CD14-positive monocyte (primary cell): ENCODE measurements around the gene IMMP2L. TPM values are rescaled to one million over a fixed set of nuclear protein-coding genes. Genes with fewer than 3 reads are reported as not detected.

ENCODE experiments used
- DNase-seq, 3 donors: peaks; one replicate each; pipeline ENCODE4 v3.0.0-alpha.2; 2011 to 2022
- H2AFZ ChIP-seq: 2 replicates; pipeline ENCODE4 v1.6.0; 2012; ENCODE audit warnings: mild to moderate bottlenecking, low read depth, low read length, inconsistent platforms; ENCODE audit not compliant: insufficient read depth, poor library complexity, severe bottlenecking
- H3K27ac ChIP-seq, 2 donors: 1 replicate in 1 of 2; 2 replicates in 1 of 2; pipeline ENCODE4 v1.5.1; 2012 to 2013; ENCODE audit warnings: low read length in 2 of 2, control low read depth in 1 of 2, inconsistent platforms in 1 of 2, low read depth in 1 of 2, mild to moderate bottlenecking in 1 of 2
- H3K27me3 ChIP-seq, 2 donors: one replicate each; pipeline versions ENCODE4 v1.6.0 to v1.6.1; 2011 to 2013; ENCODE audit warnings: low read length in 2 of 2; ENCODE audit not compliant: control insufficient read depth in 2 of 2, insufficient read depth in 2 of 2
- H3K36me3 ChIP-seq, 2 donors: replicated peaks in 1 of 2; 1 replicate in 1 of 2; 2 replicates in 1 of 2; pipeline versions ENCODE4 v1.5.1 to v1.6.1; 2012 to 2013; ENCODE audit warnings: low read length in 2 of 2, control low read depth in 1 of 2, inconsistent platforms in 1 of 2, mild to moderate bottlenecking in 1 of 2; ENCODE audit not compliant: insufficient read depth in 2 of 2, control insufficient read depth in 1 of 2
- H3K4me1 ChIP-seq, 2 donors: 1 replicate in 1 of 2; 2 replicates in 1 of 2; pipeline versions ENCODE4 v1.5.1 to v1.6.1; 2012 to 2013; ENCODE audit warnings: low read length in 2 of 2, control low read depth in 1 of 2, inconsistent platforms in 1 of 2, mild to moderate bottlenecking in 1 of 2, moderate library complexity in 1 of 2; ENCODE audit not compliant: insufficient read depth in 2 of 2, control insufficient read depth in 1 of 2
- H3K4me2 ChIP-seq: replicated peaks from 2 replicates; pipeline ENCODE3; 2012; ENCODE audit warnings: low read length, moderate library complexity, mild to moderate bottlenecking; ENCODE audit not compliant: poor library complexity, severe bottlenecking; ENCODE audit errors: extremely low read depth
- H3K4me3 ChIP-seq, 3 experiments: fragments of 200-600 bp in 1 of 3; sonication (generic) in 1 of 3; replicated peaks in 1 of 3; 1 replicate in 2 of 3; 2 replicates in 1 of 3; pipeline ENCODE4 v1.5.1; 2011 to 2013; ENCODE audit warnings: low read length in 3 of 3, mild to moderate bottlenecking in 3 of 3, control low read depth in 2 of 3, low read depth in 2 of 3, inconsistent platforms in 1 of 3, moderate library complexity in 1 of 3
- H3K79me2 ChIP-seq: 2 replicates; pipeline ENCODE4 v1.6.0; 2012; ENCODE audit warnings: mild to moderate bottlenecking, control low read depth, inconsistent platforms, low read length, moderate library complexity; ENCODE audit not compliant: insufficient read depth
- H3K9ac ChIP-seq: 2 replicates; pipeline ENCODE4 v1.6.0; 2017; ENCODE audit warnings: low read length, mild to moderate bottlenecking; ENCODE audit not compliant: insufficient read depth, poor library complexity, severe bottlenecking
- H3K9me3 ChIP-seq, 2 donors: replicated peaks in 1 of 2; 1 replicate in 1 of 2; 2 replicates in 1 of 2; pipeline versions ENCODE4 v1.5.1 to v1.6.1; 2012 to 2013; ENCODE audit warnings: low read length in 2 of 2, control low read depth in 1 of 2; ENCODE audit not compliant: control insufficient read depth in 1 of 2, insufficient read depth in 1 of 2
- H4K20me1 ChIP-seq: 2 replicates; pipeline ENCODE4 v1.6.0; 2012; ENCODE audit warnings: mild to moderate bottlenecking, low read length, control low read depth, moderate library complexity; ENCODE audit not compliant: insufficient read depth
- H3K27ac Mint-ChIP-seq, 7 donors: one replicate each; pipeline ENCODE4 v1.8.0; 2020; ENCODE audit warnings: mild to moderate bottlenecking in 7 of 7, mixed read lengths in 7 of 7, moderate library complexity in 6 of 7, inconsistent platforms in 2 of 7
- H3K27me3 Mint-ChIP-seq, 3 donors: one replicate each; pipeline ENCODE4 v1.8.0; 2021 to 2022; ENCODE audit warnings: low read depth in 3 of 3, mild to moderate bottlenecking in 3 of 3, mixed read lengths in 3 of 3, moderate library complexity in 3 of 3, inconsistent platforms in 1 of 3
- H3K36me3 Mint-ChIP-seq, 2 donors: one replicate each; pipeline ENCODE4 v1.8.0; 2020; ENCODE audit warnings: mixed read lengths in 2 of 2, inconsistent platforms in 1 of 2, mild to moderate bottlenecking in 1 of 2
- H3K4me1 Mint-ChIP-seq: one replicate; pipeline ENCODE4 v1.8.0; 2020; ENCODE audit warnings: mild to moderate bottlenecking, mixed read lengths
- H3K4me3 Mint-ChIP-seq, 2 donors: one replicate each; pipeline ENCODE4 v1.8.0; 2020; ENCODE audit warnings: mild to moderate bottlenecking in 2 of 2, mixed read lengths in 2 of 2, moderate library complexity in 1 of 2
- H3K9me3 Mint-ChIP-seq, 7 donors: one replicate each; pipeline ENCODE4 v1.8.0; 2020 to 2022; ENCODE audit warnings: mixed read lengths in 7 of 7, mild to moderate bottlenecking in 6 of 7, moderate library complexity in 6 of 7, inconsistent platforms in 2 of 7
- WGBS: methylation state at CpG from one replicate; pipeline ENCODE4 v1.1.5; 2013; ENCODE audit warnings: missing lambda C conversion rate; ENCODE audit not compliant: insufficient coverage; 5-methylcytosine and 5-hydroxymethylcytosine counted together
- intact Hi-C, 2 donors: fragments of 100-400 bp; cut with micrococcal nuclease; formaldehyde crosslinking; loops; one replicate each; pipeline versions ENCODE4 v1.15.0 to v1.15.1; 2023
- polyA plus RNA-seq, 3 donors: library from polyadenylated mRNA; depleted of rRNA in 1 of 3; unstranded in 2 of 3; stranded (reverse) in 1 of 3; fragments of 300-500 nt in 2 of 3; fragments of >200 nt in 1 of 3; fragmentation: Illumina TruSeq in 2 of 3; gene quantifications; 1 replicate in 2 of 3; 2 replicates in 1 of 3; pipeline ENCODE4 v1.2.3, GENCODE V29; 2012 to 2021
- TF ChIP-seq, protein P1 (sequence below): fragments of 200-600 bp; IDR thresholded peaks from one replicate; pipeline ENCODE4 v1.8.0; 2022; ENCODE audit warnings: antibody characterized with exemption, mild to moderate bottlenecking

IMMP2L gene
- polyA plus RNA-seq, 3 donors, result 1.9 to 6.4 (median 6.2) TPM

DNA sequence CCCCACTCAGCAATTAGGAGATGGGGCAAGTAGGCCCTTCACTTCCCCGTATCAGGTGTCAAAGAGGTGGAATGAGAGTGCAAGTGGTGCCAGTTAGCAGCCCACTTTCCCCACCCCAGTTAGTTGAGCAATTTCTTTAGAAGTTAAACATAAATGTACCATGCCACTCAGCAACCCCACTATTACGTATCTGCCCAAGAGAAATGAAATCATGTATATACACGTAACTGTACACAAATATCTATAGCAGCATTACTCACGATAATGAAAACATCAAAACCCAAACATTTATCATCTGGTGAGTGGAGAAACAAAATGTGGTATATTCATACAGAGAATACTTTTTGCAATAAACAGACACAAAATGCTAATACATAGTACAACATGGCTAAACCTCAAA is 50.4 kb downstream of the IMMP2L start:
- Mint-ChIP-seq H3K4me1 (no peaks in the 10 kb centered on the region), H3K27me3 (no peaks in the 10 kb centered on the region), H3K9me3 (peaks cover 0 to 3% (median 1%) of the 10 kb centered on the region in 7 donors), H3K27ac (no peak overlapping the region), H3K4me3 (no peak overlapping the region), H3K36me3 (no peaks in the 10 kb centered on the region)
- no peaks in the 10 kb centered on the region for H3K4me1 ChIP-seq
- no peaks in the 10 kb centered on the region for H3K79me2 ChIP-seq
- H3K36me3 ChIP-seq, result no peaks in the 10 kb centered on the region
- no peak overlapping the region for H2AFZ ChIP-seq
- no peaks in the 10 kb centered on the region for H3K27me3 ChIP-seq
- no peak overlapping the region for H3K4me3 ChIP-seq
- H3K4me2 ChIP-seq, result no peak overlapping the region
- H4K20me1 ChIP-seq, result no peaks in the 10 kb centered on the region
- H3K9ac ChIP-seq, result no peak overlapping the region
- H3K9me3 ChIP-seq, result peaks cover 0 to 3% of the 10 kb centered on the region in 2 donors
- no CpG with 5 or more reads among the region's 4 CpGs for WGBS
- TF ChIP-seq, protein P1, sequence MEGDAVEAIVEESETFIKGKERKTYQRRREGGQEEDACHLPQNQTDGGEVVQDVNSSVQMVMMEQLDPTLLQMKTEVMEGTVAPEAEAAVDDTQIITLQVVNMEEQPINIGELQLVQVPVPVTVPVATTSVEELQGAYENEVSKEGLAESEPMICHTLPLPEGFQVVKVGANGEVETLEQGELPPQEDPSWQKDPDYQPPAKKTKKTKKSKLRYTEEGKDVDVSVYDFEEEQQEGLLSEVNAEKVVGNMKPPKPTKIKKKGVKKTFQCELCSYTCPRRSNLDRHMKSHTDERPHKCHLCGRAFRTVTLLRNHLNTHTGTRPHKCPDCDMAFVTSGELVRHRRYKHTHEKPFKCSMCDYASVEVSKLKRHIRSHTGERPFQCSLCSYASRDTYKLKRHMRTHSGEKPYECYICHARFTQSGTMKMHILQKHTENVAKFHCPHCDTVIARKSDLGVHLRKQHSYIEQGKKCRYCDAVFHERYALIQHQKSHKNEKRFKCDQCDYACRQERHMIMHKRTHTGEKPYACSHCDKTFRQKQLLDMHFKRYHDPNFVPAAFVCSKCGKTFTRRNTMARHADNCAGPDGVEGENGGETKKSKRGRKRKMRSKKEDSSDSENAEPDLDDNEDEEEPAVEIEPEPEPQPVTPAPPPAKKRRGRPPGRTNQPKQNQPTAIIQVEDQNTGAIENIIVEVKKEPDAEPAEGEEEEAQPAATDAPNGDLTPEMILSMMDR, result no peak
- no peak overlapping the region for H3K27ac ChIP-seq
- DNase-seq, result no peak
- intact Hi-C loops, result no loop called here

DNA sequence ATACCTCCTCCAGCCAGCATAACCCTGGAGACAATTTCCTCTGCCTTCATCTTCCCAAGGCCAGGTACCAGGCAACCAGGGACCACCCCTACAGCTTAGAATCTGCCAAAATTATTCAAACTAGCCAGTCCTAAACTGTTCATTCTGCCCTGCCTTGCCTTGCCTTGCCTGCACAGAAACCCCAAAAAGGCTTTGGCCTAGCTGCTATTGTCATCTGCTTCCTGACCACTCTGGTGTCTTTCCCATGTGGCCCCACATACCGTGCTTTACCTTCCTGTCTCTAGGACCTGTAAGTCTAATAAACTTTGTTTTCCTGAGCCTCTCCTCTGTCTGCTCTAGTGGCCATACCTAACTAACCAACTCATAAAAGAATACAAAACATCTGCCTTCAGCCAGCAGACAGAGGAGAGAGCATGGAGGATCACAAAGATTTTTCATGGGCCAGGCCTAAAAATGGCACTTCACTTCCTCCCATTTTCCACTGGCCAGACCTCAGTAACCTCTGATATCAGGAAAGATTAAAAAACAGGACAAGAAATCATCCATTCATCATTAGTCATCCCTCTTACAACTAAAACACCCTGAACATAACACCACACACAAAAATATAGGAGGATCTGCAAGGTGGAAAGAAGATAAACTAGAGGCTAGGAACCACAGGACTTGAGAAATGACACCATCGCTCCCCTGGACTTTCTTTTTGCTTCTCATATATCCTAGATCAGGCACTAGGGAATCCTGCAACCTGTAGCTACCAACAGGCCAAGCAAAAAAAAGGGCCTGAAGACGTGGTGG is 51.5 kb downstream of the IMMP2L start:
- TF ChIP-seq, protein P1, result no peak
- no peak for DNase-seq
- no peaks in the 10 kb centered on the region for H3K36me3 ChIP-seq
- H4K20me1 ChIP-seq, result no peaks in the 10 kb centered on the region
- H3K9me3 ChIP-seq, result peaks cover 0 to 5% of the 10 kb centered on the region in 2 donors
- intact Hi-C loops, result no loop called here
- H3K4me1 ChIP-seq, result no peaks in the 10 kb centered on the region
- Mint-ChIP-seq H3K36me3 (no peaks in the 10 kb centered on the region), H3K27ac (peak overlapping the region in 1 of 7 donors; percentile 13), H3K4me3 (no peak overlapping the region), H3K27me3 (no peaks in the 10 kb centered on the region), H3K9me3 (peaks cover 2 to 7% (median 3%) of the 10 kb centered on the region in 7 donors), H3K4me1 (no peaks in the 10 kb centered on the region)
- H3K4me2 ChIP-seq, result no peak overlapping the region
- no peak overlapping the region for H3K9ac ChIP-seq
- no peak overlapping the region for H3K4me3 ChIP-seq
- no peak overlapping the region for H3K27ac ChIP-seq
- no peaks in the 10 kb centered on the region for H3K79me2 ChIP-seq
- no peak overlapping the region for H2AFZ ChIP-seq
- no peaks in the 10 kb centered on the region for H3K27me3 ChIP-seq
- 84% methylated on average over 2 of the region's 3 CpGs for WGBS
